GM23338 (cell line): Measurements from ENCODE around the gene TMCC1. TPM values are rescaled to one million over a fixed set of nuclear protein-coding genes. Genes with fewer than 3 reads are reported as not detected.

Experiments
- ATAC-seq: fragments of 200-7000 bp; cut with Tn5 transposase; 3 replicates; pipeline ENCODE4 v1.9.1; 2020
- DNase-seq: peaks from one replicate; pipeline ENCODE4 v3.0.0-alpha.2; 2015; ENCODE audit warnings: low spot score
- H2AFZ ChIP-seq: fragments of 200-600 bp; sonication (generic); 2 replicates; pipeline ENCODE4 v1.8.0; 2016; ENCODE audit warnings: antibody characterized with exemption, mild to moderate bottlenecking, moderate library complexity
- H3F3A ChIP-seq: fragments of 200-600 bp; sonication (generic); replicated peaks from 2 replicates; pipeline ENCODE4 v1.8.0; 2017; ENCODE audit warnings: antibody characterized with exemption, mixed run types, low read depth
- H3K27ac ChIP-seq: fragments of 200-600 bp; sonication (generic); 2 replicates; pipeline ENCODE4 v1.6.1; 2016; ENCODE audit warnings: low read depth
- H3K27me3 ChIP-seq: fragments of 200-600 bp; sonication (generic); 2 replicates; pipeline ENCODE4 v1.8.0; 2016; ENCODE audit warnings: mild to moderate bottlenecking, mixed run types, moderate library complexity; ENCODE audit not compliant: insufficient read depth
- H3K36me3 ChIP-seq: fragments of 200-600 bp; sonication (generic); 2 replicates; pipeline ENCODE4 v1.8.0; 2016; ENCODE audit warnings: mild to moderate bottlenecking; ENCODE audit not compliant: insufficient read depth
- H3K4me1 ChIP-seq: fragments of 200-600 bp; sonication (generic); 2 replicates; pipeline ENCODE4 v1.8.0; 2016; ENCODE audit warnings: mild to moderate bottlenecking, moderate library complexity; ENCODE audit not compliant: insufficient read depth
- H3K4me2 ChIP-seq: fragments of 200-600 bp; sonication (generic); 2 replicates; pipeline ENCODE4 v1.7.1; 2017; ENCODE audit warnings: mixed run types
- H3K4me3 ChIP-seq: fragments of 200-600 bp; sonication (generic); 2 replicates; pipeline ENCODE4 v1.6.1; 2016; ENCODE audit warnings: mixed run types
- H3K79me2 ChIP-seq: fragments of 200-600 bp; sonication (generic); replicated peaks from 2 replicates; pipeline ENCODE4 v1.8.0; 2017; ENCODE audit warnings: mild to moderate bottlenecking; ENCODE audit not compliant: insufficient read depth
- H3K9me2 ChIP-seq: fragments of 200-600 bp; sonication (generic); 2 replicates; pipeline ENCODE4 v1.8.0; 2017; ENCODE audit not compliant: insufficient read depth
- H4K20me1 ChIP-seq: fragments of 200-600 bp; sonication (generic); replicated peaks from 2 replicates; pipeline ENCODE4 v1.8.0; 2017; ENCODE audit warnings: mild to moderate bottlenecking; ENCODE audit not compliant: insufficient read depth
- H3K27ac Mint-ChIP-seq: 2 replicates; pipeline ENCODE4 v1.8.0; 2020; ENCODE audit warnings: inconsistent platforms, mild to moderate bottlenecking, moderate library complexity, mixed read lengths
- H3K27me3 Mint-ChIP-seq: 3 replicates; pipeline ENCODE4 v1.8.0; 2022; ENCODE audit warnings: low read depth, mild to moderate bottlenecking, moderate library complexity, mixed read lengths, inconsistent platforms; ENCODE audit not compliant: insufficient read depth, poor library complexity
- H3K36me3 Mint-ChIP-seq: 3 replicates; pipeline ENCODE4 v1.8.0; 2021; ENCODE audit warnings: low read depth, mild to moderate bottlenecking, inconsistent platforms, moderate library complexity, mixed read lengths
- H3K4me1 Mint-ChIP-seq: 3 replicates; pipeline ENCODE4 v1.8.0; 2020; ENCODE audit warnings: mild to moderate bottlenecking, inconsistent platforms, mixed read lengths
- H3K4me3 Mint-ChIP-seq: 3 replicates; pipeline ENCODE4 v1.8.0; 2021; ENCODE audit warnings: moderate library complexity, mild to moderate bottlenecking, inconsistent platforms, mixed read lengths
- H3K9me3 Mint-ChIP-seq: 3 replicates; pipeline ENCODE4 v1.8.0; 2020; ENCODE audit warnings: moderate library complexity, mild to moderate bottlenecking, inconsistent platforms, mixed read lengths
- CREB1 ChIP-seq: fragments of 250-450 bp; sonication (Bioruptor Pico); IDR thresholded peaks from 2 replicates; pipeline ENCODE4 v1.5.0; 2020; ENCODE audit warnings: low read depth, mild to moderate bottlenecking, moderate library complexity
- EZH2 ChIP-seq: fragments of 200-600 bp; sonication (generic); IDR thresholded peaks from one replicate; pipeline ENCODE4 v1.8.0; 2017; ENCODE audit warnings: antibody characterized with exemption, mild to moderate bottlenecking, low read depth; ENCODE audit not compliant: unreplicated experiment
- EZH2phosphoT487 ChIP-seq: fragments of 200-600 bp; sonication (generic); IDR thresholded peaks from one replicate; pipeline ENCODE4 v1.8.1; 2018; ENCODE audit warnings: antibody characterized with exemption; ENCODE audit not compliant: unreplicated experiment
- JUNB ChIP-seq: IDR thresholded peaks from one replicate; pipeline ENCODE4 v1.6.1; 2016; ENCODE audit warnings: antibody characterized with exemption; ENCODE audit not compliant: unreplicated experiment
- NANOG ChIP-seq: IDR thresholded peaks from 2 replicates; pipeline ENCODE4 v1.6.1; 2016; ENCODE audit warnings: antibody characterized with exemption, borderline replicate concordance
- POLR2AphosphoS5 ChIP-seq: IDR thresholded peaks from 2 replicates; pipeline ENCODE4 v1.6.1; 2016; ENCODE audit warnings: antibody characterized with exemption, low read depth
- STAT1 ChIP-seq: IDR thresholded peaks from one replicate; pipeline ENCODE4 v1.6.1; 2016; ENCODE audit warnings: antibody characterized with exemption; ENCODE audit not compliant: unreplicated experiment
- ZNF114 ChIP-seq: fragments of 250-450 bp; sonication (Bioruptor Pico); IDR thresholded peaks from 2 replicates; pipeline ENCODE4 v1.5.0; 2020; ENCODE audit warnings: mild to moderate bottlenecking, moderate library complexity
- ZNF331 ChIP-seq: fragments of 250-450 bp; sonication (Bioruptor Pico); IDR thresholded peaks from 2 replicates; pipeline ENCODE4 v1.5.0; 2020; ENCODE audit warnings: low read depth, mild to moderate bottlenecking, moderate library complexity
- polyA plus RNA-seq: library from polyadenylated mRNA; unstranded; fragments of >200 nt; fragmentation: Nextera tagmentation; extraction: Ambion mirVana; gene quantifications from 2 replicates; pipeline ENCODE4 v1.2.1, GENCODE V29; 2016
- total RNA-seq: library from RNA; depleted of rRNA; stranded (reverse); fragments of >200 nt; shearing (Covaris generic); gene quantifications from 2 replicates; pipeline ENCODE4 v1.2.3, GENCODE V29; 2014
- TF ChIP-seq, protein P1 (sequence below): IDR thresholded peaks from one replicate; pipeline ENCODE4 v1.6.1; 2018; ENCODE audit warnings: antibody characterized with exemption; ENCODE audit not compliant: unreplicated experiment
- TF ChIP-seq, protein P2 (sequence below): fragments of 250-450 bp; sonication (Bioruptor Pico); IDR thresholded peaks from 2 replicates; pipeline ENCODE4 v1.5.0; 2020; ENCODE audit warnings: mild to moderate bottlenecking, moderate library complexity
- TF ChIP-seq, protein P3 (sequence below), 2 experiments: fragments of 200-600 bp in 1 of 2; sonication (generic) in 1 of 2; conservative IDR thresholded peaks; 2 replicates each; pipeline versions ENCODE4 v1.5.1 to v1.6.1; 2016 to 2017; ENCODE audit warnings: antibody characterized with exemption in 2 of 2, low read depth in 2 of 2, mild to moderate bottlenecking in 2 of 2, moderate library complexity in 1 of 2
- TF ChIP-seq, protein P4 (sequence below): IDR thresholded peaks from 2 replicates; pipeline ENCODE4 v1.6.1; 2016; ENCODE audit warnings: antibody characterized with exemption

TMCC1 gene
- total and polyA plus RNA-seq, 2 experiments from 2014 or later, result 8.2 to 18.4 TPM

DNA sequence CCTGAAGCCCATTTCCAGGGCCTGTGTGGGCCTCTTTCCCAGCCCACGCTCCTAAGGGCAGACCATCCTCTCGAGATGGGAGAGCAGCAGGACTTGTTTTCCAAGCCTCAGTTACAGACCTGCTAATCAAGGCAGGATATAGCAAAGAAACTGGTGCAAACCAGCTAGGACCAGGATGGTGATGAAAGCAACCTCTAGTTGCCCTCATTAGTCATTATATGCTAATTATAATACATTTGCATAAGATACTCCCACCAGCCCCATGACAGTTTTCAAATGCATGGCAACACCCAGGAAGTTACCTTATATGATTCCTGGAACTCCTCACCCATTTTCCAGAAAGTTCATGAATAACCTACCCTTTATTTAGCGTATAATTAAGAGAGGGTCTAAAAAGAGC lies 46.6 kb upstream of the TMCC1 start:
- H3K27me3 Mint-ChIP-seq, result peaks cover 6% of the 10 kb centered on the region
- Histone ChIP-seq H3K27ac (no peak overlapping the region), H3K36me3 (no peaks in the 10 kb centered on the region), H3K4me3 (no peak overlapping the region), H4K20me1 (no peaks in the 10 kb centered on the region), H2AFZ (no peak overlapping the region), H3K4me1 (0 out of 2 replicates have a peak, but pooled peaks cover 9% of the 10 kb centered on the region), H3K79me2 (no peaks in the 10 kb centered on the region), H3K9me2 (no peaks in the 10 kb centered on the region), H3F3A (no peaks in the 10 kb centered on the region), H3K27me3 (no peaks in the 10 kb centered on the region; the same call in 1 of the 2 replicates), H3K4me2 (no peak overlapping the region)
- H3K36me3 Mint-ChIP-seq, result no peaks in the 10 kb centered on the region
- DNase-seq, result no peak
- TF ChIP-seq JUNB (no peak), ZNF114 (no peak), STAT1 (no peak), EZH2phosphoT487 (no peak), NANOG (no peak), ZNF331 (CRISPR knock-in tag) (no peak), CREB1 (CRISPR knock-in tag) (no peak), POLR2AphosphoS5 (no peak), EZH2 (no peak)
- TF ChIP-seq, protein P1, sequence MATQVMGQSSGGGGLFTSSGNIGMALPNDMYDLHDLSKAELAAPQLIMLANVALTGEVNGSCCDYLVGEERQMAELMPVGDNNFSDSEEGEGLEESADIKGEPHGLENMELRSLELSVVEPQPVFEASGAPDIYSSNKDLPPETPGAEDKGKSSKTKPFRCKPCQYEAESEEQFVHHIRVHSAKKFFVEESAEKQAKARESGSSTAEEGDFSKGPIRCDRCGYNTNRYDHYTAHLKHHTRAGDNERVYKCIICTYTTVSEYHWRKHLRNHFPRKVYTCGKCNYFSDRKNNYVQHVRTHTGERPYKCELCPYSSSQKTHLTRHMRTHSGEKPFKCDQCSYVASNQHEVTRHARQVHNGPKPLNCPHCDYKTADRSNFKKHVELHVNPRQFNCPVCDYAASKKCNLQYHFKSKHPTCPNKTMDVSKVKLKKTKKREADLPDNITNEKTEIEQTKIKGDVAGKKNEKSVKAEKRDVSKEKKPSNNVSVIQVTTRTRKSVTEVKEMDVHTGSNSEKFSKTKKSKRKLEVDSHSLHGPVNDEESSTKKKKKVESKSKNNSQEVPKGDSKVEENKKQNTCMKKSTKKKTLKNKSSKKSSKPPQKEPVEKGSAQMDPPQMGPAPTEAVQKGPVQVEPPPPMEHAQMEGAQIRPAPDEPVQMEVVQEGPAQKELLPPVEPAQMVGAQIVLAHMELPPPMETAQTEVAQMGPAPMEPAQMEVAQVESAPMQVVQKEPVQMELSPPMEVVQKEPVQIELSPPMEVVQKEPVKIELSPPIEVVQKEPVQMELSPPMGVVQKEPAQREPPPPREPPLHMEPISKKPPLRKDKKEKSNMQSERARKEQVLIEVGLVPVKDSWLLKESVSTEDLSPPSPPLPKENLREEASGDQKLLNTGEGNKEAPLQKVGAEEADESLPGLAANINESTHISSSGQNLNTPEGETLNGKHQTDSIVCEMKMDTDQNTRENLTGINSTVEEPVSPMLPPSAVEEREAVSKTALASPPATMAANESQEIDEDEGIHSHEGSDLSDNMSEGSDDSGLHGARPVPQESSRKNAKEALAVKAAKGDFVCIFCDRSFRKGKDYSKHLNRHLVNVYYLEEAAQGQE, result no peak
- TF ChIP-seq, protein P2, sequence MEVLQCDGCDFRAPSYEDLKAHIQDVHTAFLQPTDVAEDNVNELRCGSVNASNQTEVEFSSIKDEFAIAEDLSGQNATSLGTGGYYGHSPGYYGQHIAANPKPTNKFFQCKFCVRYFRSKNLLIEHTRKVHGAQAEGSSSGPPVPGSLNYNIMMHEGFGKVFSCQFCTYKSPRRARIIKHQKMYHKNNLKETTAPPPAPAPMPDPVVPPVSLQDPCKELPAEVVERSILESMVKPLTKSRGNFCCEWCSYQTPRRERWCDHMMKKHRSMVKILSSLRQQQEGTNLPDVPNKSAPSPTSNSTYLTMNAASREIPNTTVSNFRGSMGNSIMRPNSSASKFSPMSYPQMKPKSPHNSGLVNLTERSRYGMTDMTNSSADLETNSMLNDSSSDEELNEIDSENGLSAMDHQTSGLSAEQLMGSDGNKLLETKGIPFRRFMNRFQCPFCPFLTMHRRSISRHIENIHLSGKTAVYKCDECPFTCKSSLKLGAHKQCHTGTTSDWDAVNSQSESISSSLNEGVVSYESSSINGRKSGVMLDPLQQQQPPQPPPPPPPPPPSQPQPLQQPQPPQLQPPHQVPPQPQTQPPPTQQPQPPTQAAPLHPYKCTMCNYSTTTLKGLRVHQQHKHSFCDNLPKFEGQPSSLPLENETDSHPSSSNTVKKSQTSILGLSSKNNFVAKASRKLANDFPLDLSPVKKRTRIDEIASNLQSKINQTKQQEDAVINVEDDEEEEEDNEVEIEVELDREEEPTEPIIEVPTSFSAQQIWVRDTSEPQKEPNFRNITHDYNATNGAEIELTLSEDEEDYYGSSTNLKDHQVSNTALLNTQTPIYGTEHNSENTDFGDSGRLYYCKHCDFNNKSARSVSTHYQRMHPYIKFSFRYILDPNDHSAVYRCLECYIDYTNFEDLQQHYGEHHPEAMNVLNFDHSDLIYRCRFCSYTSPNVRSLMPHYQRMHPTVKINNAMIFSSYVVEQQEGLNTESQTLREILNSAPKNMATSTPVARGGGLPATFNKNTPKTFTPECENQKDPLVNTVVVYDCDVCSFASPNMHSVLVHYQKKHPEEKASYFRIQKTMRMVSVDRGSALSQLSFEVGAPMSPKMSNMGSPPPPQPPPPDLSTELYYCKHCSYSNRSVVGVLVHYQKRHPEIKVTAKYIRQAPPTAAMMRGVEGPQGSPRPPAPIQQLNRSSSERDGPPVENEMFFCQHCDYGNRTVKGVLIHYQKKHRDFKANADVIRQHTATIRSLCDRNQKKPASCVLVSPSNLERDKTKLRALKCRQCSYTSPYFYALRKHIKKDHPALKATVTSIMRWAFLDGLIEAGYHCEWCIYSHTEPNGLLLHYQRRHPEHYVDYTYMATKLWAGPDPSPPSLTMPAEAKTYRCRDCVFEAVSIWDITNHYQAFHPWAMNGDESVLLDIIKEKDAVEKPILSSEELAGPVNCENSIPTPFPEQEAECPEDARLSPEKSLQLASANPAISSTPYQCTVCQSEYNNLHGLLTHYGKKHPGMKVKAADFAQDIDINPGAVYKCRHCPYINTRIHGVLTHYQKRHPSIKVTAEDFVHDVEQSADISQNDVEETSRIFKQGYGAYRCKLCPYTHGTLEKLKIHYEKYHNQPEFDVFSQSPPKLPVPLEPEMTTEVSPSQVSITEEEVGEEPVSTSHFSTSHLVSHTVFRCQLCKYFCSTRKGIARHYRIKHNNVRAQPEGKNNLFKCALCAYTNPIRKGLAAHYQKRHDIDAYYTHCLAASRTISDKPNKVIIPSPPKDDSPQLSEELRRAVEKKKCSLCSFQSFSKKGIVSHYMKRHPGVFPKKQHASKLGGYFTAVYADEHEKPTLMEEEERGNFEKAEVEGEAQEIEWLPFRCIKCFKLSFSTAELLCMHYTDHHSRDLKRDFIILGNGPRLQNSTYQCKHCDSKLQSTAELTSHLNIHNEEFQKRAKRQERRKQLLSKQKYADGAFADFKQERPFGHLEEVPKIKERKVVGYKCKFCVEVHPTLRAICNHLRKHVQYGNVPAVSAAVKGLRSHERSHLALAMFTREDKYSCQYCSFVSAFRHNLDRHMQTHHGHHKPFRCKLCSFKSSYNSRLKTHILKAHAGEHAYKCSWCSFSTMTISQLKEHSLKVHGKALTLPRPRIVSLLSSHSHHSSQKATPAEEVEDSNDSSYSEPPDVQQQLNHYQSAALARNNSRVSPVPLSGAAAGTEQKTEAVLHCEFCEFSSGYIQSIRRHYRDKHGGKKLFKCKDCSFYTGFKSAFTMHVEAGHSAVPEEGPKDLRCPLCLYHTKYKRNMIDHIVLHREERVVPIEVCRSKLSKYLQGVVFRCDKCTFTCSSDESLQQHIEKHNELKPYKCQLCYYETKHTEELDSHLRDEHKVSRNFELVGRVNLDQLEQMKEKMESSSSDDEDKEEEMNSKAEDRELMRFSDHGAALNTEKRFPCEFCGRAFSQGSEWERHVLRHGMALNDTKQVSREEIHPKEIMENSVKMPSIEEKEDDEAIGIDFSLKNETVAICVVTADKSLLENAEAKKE (CRISPR knock-in tag), result no peak
- TF ChIP-seq, protein P3, sequence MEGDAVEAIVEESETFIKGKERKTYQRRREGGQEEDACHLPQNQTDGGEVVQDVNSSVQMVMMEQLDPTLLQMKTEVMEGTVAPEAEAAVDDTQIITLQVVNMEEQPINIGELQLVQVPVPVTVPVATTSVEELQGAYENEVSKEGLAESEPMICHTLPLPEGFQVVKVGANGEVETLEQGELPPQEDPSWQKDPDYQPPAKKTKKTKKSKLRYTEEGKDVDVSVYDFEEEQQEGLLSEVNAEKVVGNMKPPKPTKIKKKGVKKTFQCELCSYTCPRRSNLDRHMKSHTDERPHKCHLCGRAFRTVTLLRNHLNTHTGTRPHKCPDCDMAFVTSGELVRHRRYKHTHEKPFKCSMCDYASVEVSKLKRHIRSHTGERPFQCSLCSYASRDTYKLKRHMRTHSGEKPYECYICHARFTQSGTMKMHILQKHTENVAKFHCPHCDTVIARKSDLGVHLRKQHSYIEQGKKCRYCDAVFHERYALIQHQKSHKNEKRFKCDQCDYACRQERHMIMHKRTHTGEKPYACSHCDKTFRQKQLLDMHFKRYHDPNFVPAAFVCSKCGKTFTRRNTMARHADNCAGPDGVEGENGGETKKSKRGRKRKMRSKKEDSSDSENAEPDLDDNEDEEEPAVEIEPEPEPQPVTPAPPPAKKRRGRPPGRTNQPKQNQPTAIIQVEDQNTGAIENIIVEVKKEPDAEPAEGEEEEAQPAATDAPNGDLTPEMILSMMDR (conservative IDR thresholded peaks at IDR 0.05; ENCODE audit: low read depth in 2 of 2), result no peak
- TF ChIP-seq, protein P4, sequence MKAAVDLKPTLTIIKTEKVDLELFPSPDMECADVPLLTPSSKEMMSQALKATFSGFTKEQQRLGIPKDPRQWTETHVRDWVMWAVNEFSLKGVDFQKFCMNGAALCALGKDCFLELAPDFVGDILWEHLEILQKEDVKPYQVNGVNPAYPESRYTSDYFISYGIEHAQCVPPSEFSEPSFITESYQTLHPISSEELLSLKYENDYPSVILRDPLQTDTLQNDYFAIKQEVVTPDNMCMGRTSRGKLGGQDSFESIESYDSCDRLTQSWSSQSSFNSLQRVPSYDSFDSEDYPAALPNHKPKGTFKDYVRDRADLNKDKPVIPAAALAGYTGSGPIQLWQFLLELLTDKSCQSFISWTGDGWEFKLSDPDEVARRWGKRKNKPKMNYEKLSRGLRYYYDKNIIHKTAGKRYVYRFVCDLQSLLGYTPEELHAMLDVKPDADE, result no peak
- no peak overlapping the region for H3K4me3 Mint-ChIP-seq
- peaks cover 12% of the 10 kb centered on the region for H3K4me1 Mint-ChIP-seq
- H3K27ac Mint-ChIP-seq, result no peak overlapping the region
- no peak for ATAC-seq
- no peaks in the 10 kb centered on the region; the same call in 2 of the 3 replicates for H3K9me3 Mint-ChIP-seq
